K562 (cell line): ENCODE data around the gene COQ7.

Experiments used
- CTCF ChIP-seq, 3 experiments: IDR thresholded peaks in 2 of 3; conservative IDR thresholded peaks in 1 of 3; 2 replicates each; pipeline ENCODE4 v1.5.1; 2011 to 2012; ENCODE audit warnings: low read length in 3 of 3, mild to moderate bottlenecking in 3 of 3, control low read depth in 2 of 3, improper control_type of control experiment in 1 of 3, inconsistent platforms in 1 of 3, low read depth in 1 of 3, mixed read lengths in 1 of 3, moderate library complexity in 1 of 3; ENCODE audit not compliant: insufficient read depth in 2 of 3
- EP300 ChIP-seq: IDR thresholded peaks from 2 replicates; pipeline ENCODE4 v1.6.1; 2012; ENCODE audit warnings: low read length, improper control_type of control experiment
- RFX1 ChIP-seq: fragments of 450-650 bp; IDR thresholded peaks from 2 replicates; pipeline ENCODE4 v1.6.1; 2016; ENCODE audit warnings: mild to moderate bottlenecking, moderate library complexity
- TAF1 ChIP-seq: IDR thresholded peaks from 2 replicates; pipeline ENCODE4 v1.6.1; 2011; ENCODE audit warnings: mild to moderate bottlenecking, low read length, moderate library complexity; ENCODE audit not compliant: insufficient read depth, control insufficient read depth, severe bottlenecking; ENCODE audit errors: extremely low read depth
- TEAD4 ChIP-seq, 2 experiments: sonication (generic) in 1 of 2; formaldehyde crosslinking in 1 of 2; IDR thresholded peaks; 2 replicates each; pipeline versions ENCODE4 v1.6.1 to v1.8.0; 2012 to 2022; ENCODE audit warnings: borderline replicate concordance in 1 of 2, inconsistent platforms in 1 of 2, low read length in 1 of 2, mild to moderate bottlenecking in 1 of 2, missing genetic modification reagents in 1 of 2
- ZBTB7A ChIP-seq: IDR thresholded peaks from 2 replicates; pipeline ENCODE4 v1.6.1; 2011; ENCODE audit warnings: low read depth, mild to moderate bottlenecking, low read length, moderate library complexity, borderline replicate concordance; ENCODE audit not compliant: control insufficient read depth

- TF ChIP-seq RFX1, result no peak
- TF ChIP-seq ZBTB7A, result no peak
- no peak for TF ChIP-seq TAF1
- no peak for TF ChIP-seq EP300
- TF ChIP-seq CTCF (IDR thresholded peaks at IDR 0.05 in 2 of 3, conservative IDR thresholded peaks at IDR 0.05 in 1 of 3; ENCODE audit: insufficient read depth in 2 of 3, low read depth in 1 of 3, low read length in 3 of 3), result no peak
- TF ChIP-seq TEAD4 (IDR thresholded peaks at IDR 0.05; ENCODE audit: low read length), result no peak
- TF ChIP-seq TEAD4 (CRISPR knock-in tag; IDR thresholded peaks at IDR 0.05; ENCODE audit: borderline replicate concordance), result no peak
Observed at GRCh38 chr16:19075511-19075910, 8.1 kb downstream of the COQ7 start.
